Adrenal gland (tissue), 5 donors: ENCODE measurements around the gene DNM2.

Experiments
- POLR2A ChIP-seq, 2 donors: fragments of 450-650 bp; IDR thresholded peaks; one replicate each; pipeline ENCODE4 v1.6.1; 2017; ENCODE audit warnings: antibody characterized with exemption in 2 of 2, mild to moderate bottlenecking in 2 of 2, moderate library complexity in 1 of 2
- TF ChIP-seq, protein P1 (sequence below), 6 experiments: fragments of 450-650 bp in 4 of 6; fragments of 200-600 bp in 2 of 6; sonication (generic) in 1 of 6; IDR thresholded peaks; 1 replicate in 5 of 6; 2 replicates in 1 of 6; pipeline versions ENCODE4 v1.5.1 to v1.8.0; 2016 to 2021; ENCODE audit warnings: antibody characterized with exemption in 6 of 6, mild to moderate bottlenecking in 2 of 6, moderate library complexity in 1 of 6
- donor health status: DM: no; HTN: no; CAD: no.

DNA sequence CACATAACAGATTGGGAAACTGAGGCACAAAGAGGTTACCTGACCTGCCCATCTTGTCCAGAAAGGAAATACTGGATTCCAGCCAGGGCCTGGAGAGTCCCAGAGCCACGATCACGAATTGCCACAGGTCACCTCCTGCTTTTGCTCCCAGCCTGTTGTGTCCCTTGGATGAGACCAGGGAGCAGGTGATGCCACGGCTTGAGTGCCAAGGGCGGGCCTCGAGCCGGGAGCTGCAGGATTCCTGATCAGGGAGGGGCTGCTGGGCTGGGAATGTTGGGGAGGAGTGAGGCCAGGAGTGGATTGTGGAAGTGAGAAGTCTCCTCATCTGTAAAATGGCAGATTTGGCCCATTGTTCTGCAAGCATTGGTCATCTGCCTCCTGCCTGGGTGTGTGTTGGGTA is 29.4 kb downstream of the DNM2 start:
- TF ChIP-seq, protein P1, sequence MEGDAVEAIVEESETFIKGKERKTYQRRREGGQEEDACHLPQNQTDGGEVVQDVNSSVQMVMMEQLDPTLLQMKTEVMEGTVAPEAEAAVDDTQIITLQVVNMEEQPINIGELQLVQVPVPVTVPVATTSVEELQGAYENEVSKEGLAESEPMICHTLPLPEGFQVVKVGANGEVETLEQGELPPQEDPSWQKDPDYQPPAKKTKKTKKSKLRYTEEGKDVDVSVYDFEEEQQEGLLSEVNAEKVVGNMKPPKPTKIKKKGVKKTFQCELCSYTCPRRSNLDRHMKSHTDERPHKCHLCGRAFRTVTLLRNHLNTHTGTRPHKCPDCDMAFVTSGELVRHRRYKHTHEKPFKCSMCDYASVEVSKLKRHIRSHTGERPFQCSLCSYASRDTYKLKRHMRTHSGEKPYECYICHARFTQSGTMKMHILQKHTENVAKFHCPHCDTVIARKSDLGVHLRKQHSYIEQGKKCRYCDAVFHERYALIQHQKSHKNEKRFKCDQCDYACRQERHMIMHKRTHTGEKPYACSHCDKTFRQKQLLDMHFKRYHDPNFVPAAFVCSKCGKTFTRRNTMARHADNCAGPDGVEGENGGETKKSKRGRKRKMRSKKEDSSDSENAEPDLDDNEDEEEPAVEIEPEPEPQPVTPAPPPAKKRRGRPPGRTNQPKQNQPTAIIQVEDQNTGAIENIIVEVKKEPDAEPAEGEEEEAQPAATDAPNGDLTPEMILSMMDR (IDR thresholded peaks at IDR 0.05) = no peak
- TF ChIP-seq POLR2A (IDR thresholded peaks at IDR 0.05) = no peak
